HepG2 (cell line): Measurements from ENCODE around the gene CACNG4. TPM values are rescaled to one million over a fixed set of nuclear protein-coding genes. Genes with fewer than 3 reads are reported as not detected.

Experiments
- ATAC-seq: fragments of 200-7000 bp; cut with Tn5 transposase; 3 replicates; pipeline ENCODE4 v1.9.1; 2020; ENCODE audit warnings: mild to moderate bottlenecking, moderate library complexity
- BruUV-seq: library from RNA; stranded (reverse); fragments of 400-500 nt; replicated peaks from 2 replicates; lab custom pipeline; 2021; lab: Mats Ljungman, UMichigan
- CTCF ChIA-PET: fragments of 300-600 bp; formaldehyde crosslinking; extraction: SDS; loops from one replicate; lab custom pipeline; 2021; ENCODE audit warnings: low total read pairs, inconsistent platforms, low intra/inter-chr PET ratio; lab: Yijun Ruan, JAX
- POLR2A ChIA-PET: fragments of 350-600 bp; sonication (Branson Sonifier 250); formaldehyde crosslinking; loops from one replicate; lab custom pipeline; 2020; ENCODE audit warnings: antibody characterized with exemption, inconsistent platforms; lab: Yijun Ruan, JAX
- DNase-seq: peaks from one replicate; pipeline ENCODE4 v3.0.0-alpha.2; 2015; ENCODE audit warnings: low spot score
- FAIRE-seq: peaks from 3 replicates; lab custom pipeline; 2011; peaks lifted over from hg19 to GRCh38; lab: Jason Lieb, UNC
- H2AFZ ChIP-seq: one replicate; pipeline ENCODE4 v1.6.1; 2011; ENCODE audit warnings: low read length, inconsistent platforms
- H3K27ac ChIP-seq: fragments of 300-600 bp; 3 replicates; pipeline ENCODE4 v1.8.0; 2011; ENCODE audit warnings: mixed run types, mild to moderate bottlenecking, mixed read lengths, low read length, inconsistent platforms; ENCODE audit not compliant: insufficient read depth; ENCODE audit errors: extremely low read length
- H3K27me3 ChIP-seq, 2 experiments: fragments of 200-600 bp in 1 of 2; 2 replicates in 1 of 2; 3 replicates in 1 of 2; pipeline versions ENCODE4 v1.6.0 to v1.8.0; 2011; ENCODE audit warnings: low read length in 2 of 2, mild to moderate bottlenecking in 2 of 2, moderate library complexity in 2 of 2, inconsistent platforms in 1 of 2; ENCODE audit not compliant: insufficient read depth in 2 of 2, control insufficient read depth in 1 of 2
- H3K36me3 ChIP-seq, 2 experiments: fragments of 200-600 bp in 1 of 2; replicated peaks in 1 of 2; 2 replicates in 1 of 2; 3 replicates in 1 of 2; pipeline versions ENCODE4 v1.5.1 to v1.8.0; 2011; ENCODE audit warnings: low read length in 2 of 2, inconsistent platforms in 1 of 2; ENCODE audit not compliant: insufficient read depth in 2 of 2, control insufficient read depth in 1 of 2
- H3K4me1 ChIP-seq: 2 replicates; pipeline ENCODE4 v1.5.1; 2012; ENCODE audit warnings: low read length, inconsistent platforms; ENCODE audit not compliant: insufficient read depth
- H3K4me2 ChIP-seq: 2 replicates; pipeline ENCODE4 v1.6.0; 2011; ENCODE audit warnings: low read depth, low read length, inconsistent platforms
- H3K4me3 ChIP-seq, 3 experiments: fragments of 200-600 bp in 1 of 3; sonication (generic), shearing (Covaris generic) in 1 of 3; replicated peaks in 1 of 3; 2 replicates each; pipeline ENCODE4 v1.5.1; 2011 to 2016; ENCODE audit warnings: low read length in 3 of 3, inconsistent platforms in 2 of 3, low read depth in 2 of 3, mild to moderate bottlenecking in 2 of 3, control low read depth in 1 of 3, mixed read lengths in 1 of 3; ENCODE audit not compliant: insufficient read depth in 1 of 3
- H3K79me2 ChIP-seq: one replicate; pipeline ENCODE4 v1.6.1; 2011; ENCODE audit warnings: low read length, inconsistent platforms; ENCODE audit not compliant: insufficient read depth
- H3K9ac ChIP-seq: 2 replicates; pipeline ENCODE4 v1.6.0; 2011; ENCODE audit warnings: mild to moderate bottlenecking, low read depth, low read length, inconsistent platforms; ENCODE audit not compliant: insufficient read depth
- H3K9me3 ChIP-seq: 2 replicates; pipeline ENCODE4 v1.5.1; 2012; ENCODE audit warnings: mild to moderate bottlenecking, low read length
- H4K20me1 ChIP-seq: 2 replicates; pipeline ENCODE4 v1.6.0; 2011; ENCODE audit warnings: inconsistent platforms, mild to moderate bottlenecking, low read length, moderate library complexity; ENCODE audit not compliant: insufficient read depth
- KAT7 ChIP-seq: IDR thresholded peaks from 2 replicates; pipeline ENCODE4 v1.6.1; 2018; ENCODE audit warnings: borderline replicate concordance, missing compliant biosample characterization
- PHF20 ChIP-seq: sonication (generic); formaldehyde crosslinking; IDR thresholded peaks from 2 replicates; pipeline ENCODE4 v1.5.0; 2020; ENCODE audit warnings: mild to moderate bottlenecking, missing genetic modification reagents
- ZFX ChIP-seq: sonication (generic); formaldehyde crosslinking; IDR thresholded peaks from 2 replicates; pipeline ENCODE4 v1.4.0; 2020; ENCODE audit warnings: mild to moderate bottlenecking, low read depth, missing genetic modification reagents, moderate library complexity
- ZNF331 ChIP-seq: sonication (generic); formaldehyde crosslinking; IDR thresholded peaks from 2 replicates; pipeline ENCODE4 v1.4.0; 2020; ENCODE audit warnings: missing genetic modification reagents
- ZNF674 ChIP-seq: sonication (generic); formaldehyde crosslinking; IDR thresholded peaks from 2 replicates; pipeline ENCODE4 v1.5.0; 2020; ENCODE audit warnings: low read depth, mild to moderate bottlenecking, missing genetic modification reagents
- WGBS: methylation state at CpG from one replicate; pipeline ENCODE4 v1.1.6; 2017; ENCODE audit warnings: low lambda C conversion rate; 5-methylcytosine and 5-hydroxymethylcytosine counted together
- in situ Hi-C: cut with HindIII; loops from 2 replicates; pipeline ENCODE4 v1.10.0; 2017; ENCODE audit warnings: low pct_unique_long_range_greater_than_20kb; ENCODE audit not compliant: extremely low pct_ligation_motif_present
- intact Hi-C: fragments of 100-400 bp; cut with micrococcal nuclease; formaldehyde crosslinking; loops from one replicate; pipeline ENCODE4 v1.10.0; 2022; ENCODE audit not compliant: unreplicated experiment
- polyA plus RNA-seq, 8 experiments: library from polyadenylated mRNA; depleted of rRNA in 3 of 8; stranded (reverse) in 7 of 8; unstranded in 1 of 8; fragments of >200 nt; fragmentation: Illumina TruSeq in 4 of 8; extraction: Trizol in 4 of 8; gene quantifications; 2 replicates each; pipeline versions ENCODE4 v1.2.1 to v1.2.3, GENCODE V29; 2011 to 2016; ENCODE audit warnings: low read depth in 4 of 8, missing spikeins in 1 of 8, mixed read lengths in 1 of 8; ENCODE audit not compliant: insufficient read depth in 1 of 8
- total RNA-seq, 5 experiments: library from RNA; depleted of rRNA; stranded (reverse); fragments of >200 nt; fragmentation: Illumina TruSeq; extraction: Trizol; gene quantifications; 2 replicates each; pipeline ENCODE4 v1.2.3, GENCODE V29; 2016; ENCODE audit warnings: low read depth in 1 of 5
- TF ChIP-seq, protein P1 (sequence below): sonication (generic); formaldehyde crosslinking; IDR thresholded peaks from 2 replicates; pipeline ENCODE4 v1.5.0; 2020; ENCODE audit warnings: mild to moderate bottlenecking, missing genetic modification reagents, moderate library complexity
- TF ChIP-seq, protein P2 (sequence below): sonication (generic); formaldehyde crosslinking; IDR thresholded peaks from 2 replicates; pipeline ENCODE4 v1.4.0; 2020; ENCODE audit warnings: missing genetic modification reagents
- TF ChIP-seq, protein P3 (sequence below), 2 experiments: fragments of 450-650 bp in 1 of 2; sonication (generic) in 1 of 2; formaldehyde crosslinking; IDR thresholded peaks; 2 replicates each; pipeline versions ENCODE4 v1.5.0 to v1.8.0; 2020 to 2022; ENCODE audit warnings: mild to moderate bottlenecking in 1 of 2, missing genetic modification reagents in 1 of 2
- TF ChIP-seq, protein P4 (sequence below): sonication (generic); formaldehyde crosslinking; IDR thresholded peaks from 2 replicates; pipeline ENCODE4 v1.4.0; 2020; ENCODE audit warnings: missing genetic modification reagents
- TF ChIP-seq, protein P5 (sequence below): sonication (generic); formaldehyde crosslinking; conservative IDR thresholded peaks from 2 replicates; pipeline ENCODE4 v1.8.1; 2023; ENCODE audit warnings: missing genetic modification reagents

CACNG4 gene
- total and polyA plus RNA-seq, 2 of the 13 experiments (the other 11 are each of a cell fraction or from before 2014, with no cell fraction given): 0.09 TPM

DNA sequence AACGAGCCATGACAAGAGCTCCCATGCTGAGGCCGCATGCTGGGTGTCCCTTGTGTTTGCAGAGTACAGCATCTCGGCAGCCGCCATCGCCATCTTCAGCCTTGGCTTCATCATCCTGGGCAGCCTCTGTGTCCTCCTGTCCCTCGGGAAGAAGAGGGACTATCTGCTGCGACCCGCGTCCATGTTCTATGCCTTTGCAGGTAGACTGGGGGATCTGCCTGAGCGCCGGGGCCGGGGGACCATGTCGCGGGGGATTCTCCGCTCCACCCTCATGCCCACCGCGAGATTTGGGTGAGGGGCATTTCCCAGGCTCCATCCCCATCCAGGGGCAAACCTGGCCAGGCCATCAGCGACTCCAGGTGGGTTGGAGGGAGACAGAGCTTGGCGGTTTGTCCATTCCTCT is 90.5 kb downstream of the CACNG4 start:
- no peak overlapping the region for H2AFZ ChIP-seq
- no peaks in the 10 kb centered on the region for H3K9me3 ChIP-seq
- ChIA-PET CTCF (no interaction called here), POLR2A (no interaction called here)
- H3K27ac ChIP-seq: no peak overlapping the region
- no peak for FAIRE-seq
- peaks cover 5 to 33% of the 10 kb centered on the region in 2 experiments; a peak in 3 of 5 replicates for H3K27me3 ChIP-seq
- no peak for ATAC-seq
- no peaks in the 10 kb centered on the region for H3K4me1 ChIP-seq
- in situ Hi-C loops (no loop called here), intact Hi-C loops (no loop called here)
- no peak overlapping the region for H3K9ac ChIP-seq
- no TSS peak for BruUV-seq
- H3K4me3 ChIP-seq: no peak overlapping the region
- DNase-seq: no peak
- 78% methylated on average over 13 of the region's 19 CpGs for WGBS
- H3K36me3 ChIP-seq: no peaks in the 10 kb centered on the region
- H4K20me1 ChIP-seq: no peaks in the 10 kb centered on the region
- no peaks in the 10 kb centered on the region for H3K79me2 ChIP-seq
- H3K4me2 ChIP-seq: no peak overlapping the region
- TF ChIP-seq, protein P1, sequence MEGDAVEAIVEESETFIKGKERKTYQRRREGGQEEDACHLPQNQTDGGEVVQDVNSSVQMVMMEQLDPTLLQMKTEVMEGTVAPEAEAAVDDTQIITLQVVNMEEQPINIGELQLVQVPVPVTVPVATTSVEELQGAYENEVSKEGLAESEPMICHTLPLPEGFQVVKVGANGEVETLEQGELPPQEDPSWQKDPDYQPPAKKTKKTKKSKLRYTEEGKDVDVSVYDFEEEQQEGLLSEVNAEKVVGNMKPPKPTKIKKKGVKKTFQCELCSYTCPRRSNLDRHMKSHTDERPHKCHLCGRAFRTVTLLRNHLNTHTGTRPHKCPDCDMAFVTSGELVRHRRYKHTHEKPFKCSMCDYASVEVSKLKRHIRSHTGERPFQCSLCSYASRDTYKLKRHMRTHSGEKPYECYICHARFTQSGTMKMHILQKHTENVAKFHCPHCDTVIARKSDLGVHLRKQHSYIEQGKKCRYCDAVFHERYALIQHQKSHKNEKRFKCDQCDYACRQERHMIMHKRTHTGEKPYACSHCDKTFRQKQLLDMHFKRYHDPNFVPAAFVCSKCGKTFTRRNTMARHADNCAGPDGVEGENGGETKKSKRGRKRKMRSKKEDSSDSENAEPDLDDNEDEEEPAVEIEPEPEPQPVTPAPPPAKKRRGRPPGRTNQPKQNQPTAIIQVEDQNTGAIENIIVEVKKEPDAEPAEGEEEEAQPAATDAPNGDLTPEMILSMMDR (CRISPR knock-in tag): no peak
- TF ChIP-seq PHF20 (no peak), ZFX (CRISPR knock-in tag) (no peak), KAT7 (CRISPR knock-in tag) (no peak), ZNF674 (no peak), ZNF331 (CRISPR knock-in tag) (no peak)
- TF ChIP-seq, protein P2, sequence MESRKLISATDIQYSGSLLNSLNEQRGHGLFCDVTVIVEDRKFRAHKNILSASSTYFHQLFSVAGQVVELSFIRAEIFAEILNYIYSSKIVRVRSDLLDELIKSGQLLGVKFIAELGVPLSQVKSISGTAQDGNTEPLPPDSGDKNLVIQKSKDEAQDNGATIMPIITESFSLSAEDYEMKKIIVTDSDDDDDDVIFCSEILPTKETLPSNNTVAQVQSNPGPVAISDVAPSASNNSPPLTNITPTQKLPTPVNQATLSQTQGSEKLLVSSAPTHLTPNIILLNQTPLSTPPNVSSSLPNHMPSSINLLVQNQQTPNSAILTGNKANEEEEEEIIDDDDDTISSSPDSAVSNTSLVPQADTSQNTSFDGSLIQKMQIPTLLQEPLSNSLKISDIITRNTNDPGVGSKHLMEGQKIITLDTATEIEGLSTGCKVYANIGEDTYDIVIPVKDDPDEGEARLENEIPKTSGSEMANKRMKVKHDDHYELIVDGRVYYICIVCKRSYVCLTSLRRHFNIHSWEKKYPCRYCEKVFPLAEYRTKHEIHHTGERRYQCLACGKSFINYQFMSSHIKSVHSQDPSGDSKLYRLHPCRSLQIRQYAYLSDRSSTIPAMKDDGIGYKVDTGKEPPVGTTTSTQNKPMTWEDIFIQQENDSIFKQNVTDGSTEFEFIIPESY (CRISPR knock-in tag): no peak
- TF ChIP-seq, protein P3, sequence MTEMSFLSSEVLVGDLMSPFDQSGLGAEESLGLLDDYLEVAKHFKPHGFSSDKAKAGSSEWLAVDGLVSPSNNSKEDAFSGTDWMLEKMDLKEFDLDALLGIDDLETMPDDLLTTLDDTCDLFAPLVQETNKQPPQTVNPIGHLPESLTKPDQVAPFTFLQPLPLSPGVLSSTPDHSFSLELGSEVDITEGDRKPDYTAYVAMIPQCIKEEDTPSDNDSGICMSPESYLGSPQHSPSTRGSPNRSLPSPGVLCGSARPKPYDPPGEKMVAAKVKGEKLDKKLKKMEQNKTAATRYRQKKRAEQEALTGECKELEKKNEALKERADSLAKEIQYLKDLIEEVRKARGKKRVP (CRISPR knock-in tag; IDR thresholded peaks at IDR 0.05): no peak
- TF ChIP-seq, protein P4, sequence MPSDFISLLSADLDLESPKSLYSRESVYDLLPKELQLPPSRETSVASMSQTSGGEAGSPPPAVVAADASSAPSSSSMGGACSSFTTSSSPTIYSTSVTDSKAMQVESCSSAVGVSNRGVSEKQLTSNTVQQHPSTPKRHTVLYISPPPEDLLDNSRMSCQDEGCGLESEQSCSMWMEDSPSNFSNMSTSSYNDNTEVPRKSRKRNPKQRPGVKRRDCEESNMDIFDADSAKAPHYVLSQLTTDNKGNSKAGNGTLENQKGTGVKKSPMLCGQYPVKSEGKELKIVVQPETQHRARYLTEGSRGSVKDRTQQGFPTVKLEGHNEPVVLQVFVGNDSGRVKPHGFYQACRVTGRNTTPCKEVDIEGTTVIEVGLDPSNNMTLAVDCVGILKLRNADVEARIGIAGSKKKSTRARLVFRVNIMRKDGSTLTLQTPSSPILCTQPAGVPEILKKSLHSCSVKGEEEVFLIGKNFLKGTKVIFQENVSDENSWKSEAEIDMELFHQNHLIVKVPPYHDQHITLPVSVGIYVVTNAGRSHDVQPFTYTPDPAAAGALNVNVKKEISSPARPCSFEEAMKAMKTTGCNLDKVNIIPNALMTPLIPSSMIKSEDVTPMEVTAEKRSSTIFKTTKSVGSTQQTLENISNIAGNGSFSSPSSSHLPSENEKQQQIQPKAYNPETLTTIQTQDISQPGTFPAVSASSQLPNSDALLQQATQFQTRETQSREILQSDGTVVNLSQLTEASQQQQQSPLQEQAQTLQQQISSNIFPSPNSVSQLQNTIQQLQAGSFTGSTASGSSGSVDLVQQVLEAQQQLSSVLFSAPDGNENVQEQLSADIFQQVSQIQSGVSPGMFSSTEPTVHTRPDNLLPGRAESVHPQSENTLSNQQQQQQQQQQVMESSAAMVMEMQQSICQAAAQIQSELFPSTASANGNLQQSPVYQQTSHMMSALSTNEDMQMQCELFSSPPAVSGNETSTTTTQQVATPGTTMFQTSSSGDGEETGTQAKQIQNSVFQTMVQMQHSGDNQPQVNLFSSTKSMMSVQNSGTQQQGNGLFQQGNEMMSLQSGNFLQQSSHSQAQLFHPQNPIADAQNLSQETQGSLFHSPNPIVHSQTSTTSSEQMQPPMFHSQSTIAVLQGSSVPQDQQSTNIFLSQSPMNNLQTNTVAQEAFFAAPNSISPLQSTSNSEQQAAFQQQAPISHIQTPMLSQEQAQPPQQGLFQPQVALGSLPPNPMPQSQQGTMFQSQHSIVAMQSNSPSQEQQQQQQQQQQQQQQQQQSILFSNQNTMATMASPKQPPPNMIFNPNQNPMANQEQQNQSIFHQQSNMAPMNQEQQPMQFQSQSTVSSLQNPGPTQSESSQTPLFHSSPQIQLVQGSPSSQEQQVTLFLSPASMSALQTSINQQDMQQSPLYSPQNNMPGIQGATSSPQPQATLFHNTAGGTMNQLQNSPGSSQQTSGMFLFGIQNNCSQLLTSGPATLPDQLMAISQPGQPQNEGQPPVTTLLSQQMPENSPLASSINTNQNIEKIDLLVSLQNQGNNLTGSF (CRISPR knock-in tag): no peak
- TF ChIP-seq, protein P5, sequence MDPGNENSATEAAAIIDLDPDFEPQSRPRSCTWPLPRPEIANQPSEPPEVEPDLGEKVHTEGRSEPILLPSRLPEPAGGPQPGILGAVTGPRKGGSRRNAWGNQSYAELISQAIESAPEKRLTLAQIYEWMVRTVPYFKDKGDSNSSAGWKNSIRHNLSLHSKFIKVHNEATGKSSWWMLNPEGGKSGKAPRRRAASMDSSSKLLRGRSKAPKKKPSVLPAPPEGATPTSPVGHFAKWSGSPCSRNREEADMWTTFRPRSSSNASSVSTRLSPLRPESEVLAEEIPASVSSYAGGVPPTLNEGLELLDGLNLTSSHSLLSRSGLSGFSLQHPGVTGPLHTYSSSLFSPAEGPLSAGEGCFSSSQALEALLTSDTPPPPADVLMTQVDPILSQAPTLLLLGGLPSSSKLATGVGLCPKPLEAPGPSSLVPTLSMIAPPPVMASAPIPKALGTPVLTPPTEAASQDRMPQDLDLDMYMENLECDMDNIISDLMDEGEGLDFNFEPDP (CRISPR knock-in tag): no peak
